HEK293 (cell line): ENCODE data around the gene DCDC1.

Source experiments
- CTCF ChIA-PET: fragments of 350-600 bp; formaldehyde crosslinking; extraction: SDS; loops from one replicate; lab custom pipeline; 2021; ENCODE audit warnings: antibody characterized with exemption; lab: Yijun Ruan, JAX
- POLR2A ChIA-PET: fragments of 300-600 bp; formaldehyde crosslinking; extraction: SDS; loops from one replicate; lab custom pipeline; 2020; ENCODE audit warnings: antibody characterized with exemption, inconsistent platforms; lab: Yijun Ruan, JAX
- H3K27ac ChIP-seq: fragments of 200-500 bp; sonication (Bioruptor generic); 2 replicates; pipeline ENCODE4 v1.5.1; 2014; ENCODE audit warnings: low read depth, low read length, control low read depth, inconsistent platforms; ENCODE audit errors: extremely low read depth
- H3K36me3 ChIP-seq, 2 experiments: fragments of 200-500 bp in 1 of 2; sonication (Bioruptor generic) in 1 of 2; 1 replicate in 1 of 2; 2 replicates in 1 of 2; pipeline ENCODE4 v1.5.1; 2014 to 2017; ENCODE audit warnings: inconsistent platforms in 2 of 2, low read length in 2 of 2; ENCODE audit not compliant: control insufficient read depth in 2 of 2, insufficient read depth in 1 of 2
- H3K4me1 ChIP-seq: fragments of 200-500 bp; sonication (Bioruptor generic); 2 replicates; pipeline ENCODE4 v1.5.1; 2014; ENCODE audit warnings: mild to moderate bottlenecking, low read length, inconsistent platforms; ENCODE audit not compliant: control insufficient read depth, insufficient read depth
- H3K4me3 ChIP-seq: 2 replicates; pipeline ENCODE4 v1.5.1; 2011; ENCODE audit warnings: low read depth, mild to moderate bottlenecking, control low read depth, low read length, moderate library complexity
- H3K9me3 ChIP-seq: fragments of 200-500 bp; sonication (Bioruptor generic); 2 replicates; pipeline ENCODE4 v1.5.1; 2014; ENCODE audit warnings: low read depth, low read length, inconsistent platforms; ENCODE audit not compliant: control insufficient read depth, insufficient read depth
- ELK4 ChIP-seq: IDR thresholded peaks from 2 replicates; pipeline ENCODE4 v1.6.1; 2011; ENCODE audit warnings: mild to moderate bottlenecking, low read depth, low read length, borderline replicate concordance
- GLI2 ChIP-seq: fragments of 450-650 bp; formaldehyde crosslinking; IDR thresholded peaks from 2 replicates; pipeline ENCODE4; 2017; ENCODE audit warnings: missing biosample characterization, missing genetic modification characterization, low read depth, borderline replicate concordance
- KLF16 ChIP-seq: fragments of 450-650 bp; formaldehyde crosslinking; IDR thresholded peaks from 2 replicates; pipeline ENCODE4 v1.5.1; 2017; ENCODE audit warnings: missing biosample characterization, missing genetic modification characterization
- MEIS1 ChIP-seq: sonication (generic); formaldehyde crosslinking; IDR thresholded peaks from 2 replicates; pipeline ENCODE4 v1.8.1; 2022; ENCODE audit warnings: missing genetic modification reagents, mild to moderate bottlenecking, borderline replicate concordance
- PATZ1 ChIP-seq: fragments of 450-650 bp; formaldehyde crosslinking; IDR thresholded peaks from 2 replicates; pipeline ENCODE4 v1.5.1; 2016; ENCODE audit warnings: missing biosample characterization, missing genetic modification characterization
- TCF7L2 ChIP-seq: IDR thresholded peaks from 2 replicates; pipeline ENCODE4 v1.6.1; 2011; ENCODE audit warnings: low read depth, mild to moderate bottlenecking, inconsistent platforms, low read length, moderate library complexity, borderline replicate concordance
- ZBTB8A ChIP-seq: fragments of 450-650 bp; formaldehyde crosslinking; IDR thresholded peaks from 2 replicates; pipeline ENCODE4 v1.5.1; 2016; ENCODE audit warnings: missing biosample characterization, missing genetic modification characterization
- ZNF112 ChIP-seq: fragments of 450-650 bp; formaldehyde crosslinking; IDR thresholded peaks from 2 replicates; pipeline ENCODE4 v1.5.0; 2017; ENCODE audit warnings: missing biosample characterization, missing genetic modification characterization
- ZNF132 ChIP-seq: fragments of 450-650 bp; formaldehyde crosslinking; IDR thresholded peaks from 2 replicates; pipeline ENCODE4 v1.5.1; 2017; ENCODE audit warnings: missing biosample characterization, missing genetic modification characterization, borderline replicate concordance
- ZNF148 ChIP-seq: fragments of 450-650 bp; formaldehyde crosslinking; IDR thresholded peaks from 2 replicates; pipeline ENCODE4 v1.5.0; 2017; ENCODE audit warnings: missing biosample characterization, missing genetic modification characterization, borderline replicate concordance
- ZNF266 ChIP-seq: fragments of 450-650 bp; formaldehyde crosslinking; IDR thresholded peaks from 2 replicates; pipeline ENCODE4 v1.5.1; 2016; ENCODE audit warnings: missing biosample characterization, missing genetic modification characterization, low read depth
- ZNF280C ChIP-seq: fragments of 450-650 bp; formaldehyde crosslinking; IDR thresholded peaks from 2 replicates; pipeline ENCODE4 v1.5.1; 2016; ENCODE audit warnings: missing biosample characterization, missing genetic modification characterization
- ZNF324 ChIP-seq: fragments of 450-650 bp; formaldehyde crosslinking; IDR thresholded peaks from 2 replicates; pipeline ENCODE4 v1.5.1; 2016; ENCODE audit warnings: missing biosample characterization, missing genetic modification characterization
- ZNF404 ChIP-seq: fragments of 450-650 bp; formaldehyde crosslinking; IDR thresholded peaks from 2 replicates; pipeline ENCODE4 v1.5.1; 2017; ENCODE audit warnings: missing biosample characterization, missing genetic modification characterization
- ZNF426 ChIP-seq: fragments of 450-650 bp; formaldehyde crosslinking; IDR thresholded peaks from 2 replicates; pipeline ENCODE4 v1.5.1; 2017; ENCODE audit warnings: missing biosample characterization, missing genetic modification characterization, mild to moderate bottlenecking, inconsistent platforms, moderate library complexity
- ZNF501 ChIP-seq: fragments of 450-650 bp; formaldehyde crosslinking; IDR thresholded peaks from 2 replicates; pipeline ENCODE4 v1.5.1; 2016; ENCODE audit warnings: missing biosample characterization, missing genetic modification characterization
- ZNF518A ChIP-seq: fragments of 450-650 bp; formaldehyde crosslinking; conservative IDR thresholded peaks from 2 replicates; pipeline ENCODE4 v1.5.1; 2016; ENCODE audit warnings: low read depth, missing biosample characterization, missing genetic modification characterization
- ZNF530 ChIP-seq: fragments of 450-650 bp; formaldehyde crosslinking; IDR thresholded peaks from 2 replicates; pipeline ENCODE4 v1.5.1; 2016; ENCODE audit warnings: low read depth, missing biosample characterization, missing genetic modification characterization
- ZNF548 ChIP-seq: fragments of 450-650 bp; formaldehyde crosslinking; IDR thresholded peaks from 2 replicates; pipeline ENCODE4 v1.5.1; 2016; ENCODE audit warnings: missing biosample characterization, missing genetic modification characterization
- ZNF626 ChIP-seq: fragments of 450-650 bp; sonication (Bioruptor Pico); formaldehyde crosslinking; IDR thresholded peaks from 2 replicates; pipeline ENCODE4 v1.5.1; 2018; ENCODE audit warnings: missing biosample characterization, missing genetic modification characterization, inconsistent platforms
- ZNF830 ChIP-seq: fragments of 450-650 bp; IDR thresholded peaks from 2 replicates; pipeline ENCODE4 v1.5.0; 2018; ENCODE audit warnings: missing biosample characterization, missing genetic modification characterization, low read depth, mild to moderate bottlenecking, moderate library complexity

The DCDC1 gene

GRCh38 chr11:30830681-30831080 lies 538.9 kb downstream of the DCDC1 start (continued):
- TF ChIP-seq ZNF132 (tag by site-specific recombination) (no peak), PATZ1 (tag by site-specific recombination) (no peak), ELK4 (no peak), ZNF426 (tag by site-specific recombination) (no peak), ZNF530 (no peak), ZNF280C (no peak), ZNF112 (no peak), KLF16 (tag by site-specific recombination) (no peak), ZNF548 (tag by site-specific recombination) (no peak), ZNF324 (tag by site-specific recombination) (no peak), ZNF404 (tag by site-specific recombination) (no peak), ZNF626 (tag by site-specific recombination) (no peak), MEIS1 (CRISPR knock-in tag) (no peak)

- POLR2A ChIA-PET = no interaction called here
Observed at GRCh38 chr11:30826911-30827310, 542.6 kb downstream of the DCDC1 start.

More at GRCh38 chr11:30826911-30827310, 542.6 kb downstream of the DCDC1 start:
- TF ChIP-seq ZNF266 (tag by site-specific recombination) (no peak), ZNF501 (tag by site-specific recombination) (no peak), GLI2 (no peak), ZNF404 (tag by site-specific recombination) (no peak), TCF7L2 (no peak), ZNF148 (tag by site-specific recombination) (no peak), ZNF830 (tag by site-specific recombination) (no peak), ZNF518A (tag by site-specific recombination) (no peak), ZBTB8A (tag by site-specific recombination) (no peak)
- Histone ChIP-seq H3K36me3 (no peaks in the 10 kb centered on the region), H3K9me3 (no peaks in the 10 kb centered on the region), H3K27ac (no peak overlapping the region), H3K4me3 (no peak overlapping the region), H3K4me1 (no peaks in the 10 kb centered on the region)
- CTCF ChIA-PET = interaction anchor here (1.2 kb wide), 1 partner anchor 13 kb away, joined by 4 read pairs; no protein-coding TSS in a partner anchor
